H9 (cell line): Measurements from ENCODE around the gene SH3GL2. TPM values are rescaled to one million over a fixed set of nuclear protein-coding genes. Genes with fewer than 3 reads are reported as not detected.

ENCODE experiments used
- DNase-seq: peaks from one replicate; pipeline ENCODE4 v3.0.0-alpha.2; 2017
- H2AFZ ChIP-seq: one replicate; pipeline ENCODE4 v1.6.1; 2013; ENCODE audit warnings: mild to moderate bottlenecking, low read length, control low read depth, moderate library complexity
- H2AK5ac ChIP-seq: 2 replicates; pipeline ENCODE4 v1.6.1; 2013; ENCODE audit warnings: low read length, control low read depth, mixed read lengths; ENCODE audit not compliant: insufficient read length
- H2BK120ac ChIP-seq: one replicate; pipeline ENCODE4 v1.6.1; 2013; ENCODE audit warnings: low read depth, mild to moderate bottlenecking, low read length, control low read depth, inconsistent platforms; ENCODE audit not compliant: poor library complexity, severe bottlenecking
- H2BK12ac ChIP-seq: 2 replicates; pipeline ENCODE4 v1.6.1; 2013; ENCODE audit warnings: low read length, control low read depth, mixed read lengths, low read depth; ENCODE audit not compliant: insufficient read length
- H2BK15ac ChIP-seq: 2 replicates; pipeline ENCODE4 v1.6.1; 2013; ENCODE audit warnings: low read depth, low read length, control low read depth
- H2BK20ac ChIP-seq: one replicate; pipeline ENCODE4 v1.6.1; 2013; ENCODE audit warnings: low read depth, mild to moderate bottlenecking, low read length, control low read depth, inconsistent platforms; ENCODE audit not compliant: poor library complexity, severe bottlenecking
- H2BK5ac ChIP-seq: 2 replicates; pipeline ENCODE4 v1.6.1; 2013; ENCODE audit warnings: low read length, control low read depth, mixed read lengths; ENCODE audit not compliant: insufficient read length
- H3K14ac ChIP-seq: 2 replicates; pipeline ENCODE4 v1.6.1; 2013; ENCODE audit warnings: low read length, control low read depth; ENCODE audit not compliant: insufficient read depth
- H3K18ac ChIP-seq: 2 replicates; pipeline ENCODE4 v1.6.1; 2013; ENCODE audit warnings: low read depth, mild to moderate bottlenecking, mixed read lengths, low read length, control low read depth; ENCODE audit not compliant: insufficient read length
- H3K23ac ChIP-seq: 2 replicates; pipeline ENCODE4 v1.6.1; 2013; ENCODE audit warnings: low read length, control low read depth, mixed read lengths, low read depth; ENCODE audit not compliant: insufficient read length
- H3K23me2 ChIP-seq: 2 replicates; pipeline ENCODE4 v1.6.1; 2013; ENCODE audit warnings: low read depth, mild to moderate bottlenecking, mixed read lengths, low read length, control low read depth; ENCODE audit not compliant: insufficient read length, poor library complexity, severe bottlenecking
- H3K27ac ChIP-seq: 2 replicates; pipeline ENCODE4 v1.5.1; 2013; ENCODE audit warnings: low read length, control low read depth, mixed read lengths, low read depth; ENCODE audit not compliant: insufficient read length
- H3K27me3 ChIP-seq: 2 replicates; pipeline ENCODE4 v1.6.1; 2013; ENCODE audit warnings: low read length, control low read depth, inconsistent platforms; ENCODE audit not compliant: insufficient read depth
- H3K4ac ChIP-seq: 2 replicates; pipeline ENCODE4 v1.6.1; 2013; ENCODE audit warnings: low read depth, mild to moderate bottlenecking, control low read depth, inconsistent platforms, low read length, moderate library complexity
- H3K4me1 ChIP-seq: 2 replicates; pipeline ENCODE4 v1.6.1; 2013; ENCODE audit warnings: low read length, control low read depth, inconsistent platforms; ENCODE audit not compliant: insufficient read depth
- H3K4me2 ChIP-seq: 2 replicates; pipeline ENCODE4 v1.6.1; 2013; ENCODE audit warnings: low read length, control low read depth, mixed read lengths; ENCODE audit not compliant: insufficient read length, insufficient read depth
- H3K56ac ChIP-seq: 2 replicates; pipeline ENCODE4 v1.6.1; 2013; ENCODE audit warnings: low read depth, mild to moderate bottlenecking, mixed read lengths, low read length, control low read depth; ENCODE audit not compliant: insufficient read length
- H3K79me1 ChIP-seq: 2 replicates; pipeline ENCODE4 v1.6.1; 2013; ENCODE audit warnings: low read depth, mild to moderate bottlenecking, moderate library complexity, low read length, control low read depth, inconsistent platforms; ENCODE audit not compliant: insufficient read depth, poor library complexity, severe bottlenecking
- H3K79me2 ChIP-seq: 2 replicates; pipeline ENCODE4 v1.6.1; 2013; ENCODE audit warnings: low read length, control low read depth, inconsistent platforms; ENCODE audit not compliant: insufficient read depth
- H3K9ac ChIP-seq: 2 replicates; pipeline ENCODE4 v1.6.1; 2013; ENCODE audit warnings: low read length, control low read depth, mixed read lengths; ENCODE audit not compliant: insufficient read length; ENCODE audit errors: extremely low read depth
- H3K9me3 ChIP-seq: one replicate; pipeline ENCODE4 v1.6.1; 2013; ENCODE audit warnings: low read depth, low read length, inconsistent platforms; ENCODE audit not compliant: control insufficient read depth
- H3T11ph ChIP-seq: one replicate; pipeline ENCODE4 v1.6.1; 2013; ENCODE audit warnings: mild to moderate bottlenecking, low read length, control low read depth, inconsistent platforms
- H4K20me1 ChIP-seq: one replicate; pipeline ENCODE4 v1.6.1; 2013; ENCODE audit not compliant: control insufficient read depth, insufficient read length, insufficient read depth
- H4K5ac ChIP-seq: 2 replicates; pipeline ENCODE4 v1.6.1; 2013; ENCODE audit warnings: low read depth, mild to moderate bottlenecking, mixed read lengths, low read length, control low read depth; ENCODE audit not compliant: insufficient read length
- H4K8ac ChIP-seq: replicated peaks from 2 replicates; pipeline ENCODE4 v1.6.1; 2013; ENCODE audit warnings: low read length, control low read depth, mixed read lengths, low read depth; ENCODE audit not compliant: insufficient read length
- H4K91ac ChIP-seq: 2 replicates; pipeline ENCODE4 v1.6.1; 2013; ENCODE audit warnings: low read depth, mild to moderate bottlenecking, moderate library complexity, mixed read lengths, low read length, control low read depth; ENCODE audit not compliant: insufficient read length
- H3K27ac Mint-ChIP-seq, 3 experiments: 2 replicates in 2 of 3; 3 replicates in 1 of 3; pipeline ENCODE4 v1.8.0; 2020 to 2021; ENCODE audit warnings: mixed read lengths in 3 of 3, mild to moderate bottlenecking in 1 of 3, moderate library complexity in 1 of 3
- H3K27me3 Mint-ChIP-seq: 2 replicates; pipeline ENCODE4 v1.8.0; 2021; ENCODE audit warnings: low read depth, mild to moderate bottlenecking, moderate library complexity, mixed read lengths
- H3K36me3 Mint-ChIP-seq, 3 experiments: 2 replicates in 2 of 3; 3 replicates in 1 of 3; pipeline ENCODE4 v1.8.0; 2020 to 2021; ENCODE audit warnings: low read depth in 3 of 3, mixed read lengths in 3 of 3; ENCODE audit not compliant: insufficient read depth in 1 of 3
- H3K4me1 Mint-ChIP-seq, 2 experiments: 2 replicates each; pipeline ENCODE4 v1.8.0; 2020; ENCODE audit warnings: mixed read lengths in 2 of 2
- H3K4me3 Mint-ChIP-seq, 2 experiments: 2 replicates in 1 of 2; 3 replicates in 1 of 2; pipeline ENCODE4 v1.8.0; 2020 to 2021; ENCODE audit warnings: mild to moderate bottlenecking in 2 of 2, mixed read lengths in 2 of 2, moderate library complexity in 1 of 2
- H3K9me3 Mint-ChIP-seq, 2 experiments: 2 replicates in 1 of 2; 3 replicates in 1 of 2; pipeline ENCODE4 v1.8.0; 2020; ENCODE audit warnings: mild to moderate bottlenecking in 2 of 2, mixed read lengths in 2 of 2, moderate library complexity in 1 of 2
- CTCF ChIP-seq: fragments of 200-600 bp; sonication (generic); conservative IDR thresholded peaks from 3 replicates; pipeline ENCODE4 v1.8.0; 2021; ENCODE audit warnings: antibody characterized with exemption, mild to moderate bottlenecking
- WGBS: extraction: QIAGEN DNeasy Blood & Tissue Kit; methylation state at CpG from one replicate; pipeline ENCODE4 v1.1.7; 2013; ENCODE audit warnings: missing lambda C conversion rate, low lambda C conversion rate, mixed read lengths; ENCODE audit not compliant: insufficient read length; ENCODE audit errors: extremely low coverage; 5-methylcytosine and 5-hydroxymethylcytosine counted together
- total RNA-seq: library from RNA; stranded (reverse); gene quantifications from 2 replicates; pipeline ENCODE4 v1.2.1, GENCODE V29; 2021

Gene SH3GL2
- total RNA-seq, 1 experiment from 2014 or later: 6.5 TPM

DNA sequence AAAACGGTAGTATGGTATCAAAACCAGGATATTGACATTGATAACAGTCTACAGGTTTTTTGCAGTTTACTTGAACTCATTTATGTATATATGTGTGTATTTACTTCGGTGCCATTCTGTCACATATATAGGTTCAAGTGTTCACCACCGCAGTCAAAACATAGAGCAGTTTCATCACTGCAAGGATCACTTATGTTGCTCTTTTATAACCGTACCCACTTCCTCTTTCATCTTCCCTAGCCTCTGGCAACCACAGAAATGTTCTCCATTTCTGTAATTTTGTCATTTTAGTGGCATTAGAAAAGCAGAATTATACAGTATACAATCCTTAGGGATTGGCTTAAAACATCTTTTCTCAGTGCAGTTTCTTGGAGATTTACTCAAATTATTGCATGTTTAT, 90.3 kb downstream of the SH3GL2 start:
- Histone ChIP-seq H3T11ph (no peak overlapping the region), H3K23me2 (no peaks in the 10 kb centered on the region), H4K5ac (no peak overlapping the region), H3K79me2 (no peaks in the 10 kb centered on the region), H3K79me1 (no peaks in the 10 kb centered on the region), H2BK15ac (no peak overlapping the region), H4K91ac (no peak overlapping the region), H3K9ac (no peak overlapping the region), H4K20me1 (no peaks in the 10 kb centered on the region), H3K4ac (no peak overlapping the region), H2AFZ (no peak overlapping the region), H3K18ac (no peak overlapping the region), H3K14ac (no peak overlapping the region), H3K23ac (no peak overlapping the region), H2BK12ac (no peak overlapping the region), H2BK120ac (no peak overlapping the region), H3K9me3 (no peaks in the 10 kb centered on the region), H2BK20ac (no peak overlapping the region), H3K27me3 (no peaks in the 10 kb centered on the region), H3K4me1 (peaks cover 3% of the 10 kb centered on the region; the same call in 1 of the 2 replicates), H2BK5ac (no peak overlapping the region), H4K8ac (no peak overlapping the region), H3K27ac (no peak overlapping the region), H3K56ac (no peak overlapping the region), H3K4me2 (no peak overlapping the region), H2AK5ac (no peak overlapping the region)
- no peak for TF ChIP-seq CTCF
- H3K27ac Mint-ChIP-seq: no peak overlapping the region
- no CpG with 5 or more reads among the region's 4 CpGs for WGBS
- H3K4me3 Mint-ChIP-seq: no peak overlapping the region
- H3K9me3 Mint-ChIP-seq: no peaks in the 10 kb centered on the region
- no peaks in the 10 kb centered on the region for H3K36me3 Mint-ChIP-seq
- H3K4me1 Mint-ChIP-seq: peaks cover 9 to 10% of the 10 kb centered on the region in 2 experiments
- no peak for DNase-seq
- no peaks in the 10 kb centered on the region; the same call in 1 of the 2 replicates for H3K27me3 Mint-ChIP-seq
